ENCODE measurements around the gene RNF220. TPM values are rescaled to one million over a fixed set of nuclear protein-coding genes. Genes with fewer than 3 reads are reported as not detected.

RNF220 gene
- total and polyA plus RNA-seq, 2 donors (not counting 3 experiments of a cell fraction or from before 2014, with no cell fraction given) = 62.7 to 66.6 TPM

DNA sequence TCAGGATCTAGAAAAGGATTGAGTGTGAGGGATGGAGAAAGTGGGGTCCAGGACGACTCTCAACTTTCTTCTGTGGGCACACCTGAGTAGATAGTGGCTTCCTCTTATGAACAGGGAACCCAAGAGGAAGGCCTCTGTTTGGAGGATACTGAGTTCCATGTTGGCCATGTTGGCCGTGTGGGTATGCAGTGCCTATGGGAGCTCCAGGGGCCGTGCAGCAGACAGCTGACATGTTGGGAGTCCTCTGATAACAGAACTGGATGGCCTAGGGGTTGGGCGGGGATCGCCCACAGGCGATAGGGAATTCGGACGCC, 226.2 kb downstream of the RNF220 start:
- Histone ChIP-seq H3K9me1 (replicated peaks; ENCODE audit: control insufficient read depth, extremely low read depth, insufficient read depth, low read length) (no peaks in the 10 kb centered on the region), H3K9me3 (replicated peaks; ENCODE audit: control insufficient read depth, insufficient read depth, low read length) (no peaks in the 10 kb centered on the region), H3K27me3 (ENCODE audit: control insufficient read depth in 2 of 2, insufficient read depth in 2 of 2, low read length in 2 of 2) (no peaks in the 10 kb centered on the region), H3K27ac (ENCODE audit: insufficient read depth, low read depth, low read length) (peak overlapping the region; percentile 78), H3K4me3 (replicated peaks in 1 of 3; ENCODE audit: insufficient read depth in 1 of 3, low read depth in 1 of 3, low read length in 3 of 3) (peak overlapping the region; percentile 22 to 78 (median 28)), H2AFZ (ENCODE audit: low read depth, low read length) (peak overlapping the region; percentile 88), H3K9ac (replicated peaks; ENCODE audit: extremely low read depth, insufficient read depth, low read length) (peak overlapping the region; percentile 79), H3K4me1 (ENCODE audit: control insufficient read depth, extremely low read depth, insufficient read depth, low read length) (peaks cover 9% of the 10 kb centered on the region), H4K20me1 (replicated peaks; ENCODE audit: control insufficient read depth, extremely low read depth, insufficient read depth, low read length) (no peaks in the 10 kb centered on the region), H3K79me2 (ENCODE audit: control insufficient read depth, insufficient read depth, low read length) (peaks cover 21% of the 10 kb centered on the region), H3K4me2 (ENCODE audit: insufficient read depth, low read length) (peak overlapping the region; percentile 51), H3K36me3 (ENCODE audit: control insufficient read depth in 2 of 2, extremely low read depth in 1 of 2, insufficient read depth in 2 of 2, low read length in 2 of 2) (peaks cover 0 to 15% of the 10 kb centered on the region in 2 experiments)
- ChIA-PET CTCF (interaction anchor here (0.6 to 4.8 kb wide), 6 partner anchors 11 to 414 kb away, joined by 3 to 32 read pairs (median 6); no protein-coding TSS in a partner anchor), POLR2A (interaction anchor here (1.0 to 2.4 kb wide), 2 partner anchors 11 to 43 kb away, joined by 3 to 15 read pairs; partner anchors contain the start of genes ARMH1 and TMEM53)
- dilution Hi-C loops (cut with MboI; ENCODE audit: extremely low pct_ligation_motif_present, low sequenced_read_pairs) (no loop called here), intact Hi-C loops (cut with micrococcal nuclease) (no loop called here)
- DNase-seq (ENCODE audit: low read depth, low spot score) = no peak
- no peak for FAIRE-seq
- TF ChIP-seq, protein P1, sequence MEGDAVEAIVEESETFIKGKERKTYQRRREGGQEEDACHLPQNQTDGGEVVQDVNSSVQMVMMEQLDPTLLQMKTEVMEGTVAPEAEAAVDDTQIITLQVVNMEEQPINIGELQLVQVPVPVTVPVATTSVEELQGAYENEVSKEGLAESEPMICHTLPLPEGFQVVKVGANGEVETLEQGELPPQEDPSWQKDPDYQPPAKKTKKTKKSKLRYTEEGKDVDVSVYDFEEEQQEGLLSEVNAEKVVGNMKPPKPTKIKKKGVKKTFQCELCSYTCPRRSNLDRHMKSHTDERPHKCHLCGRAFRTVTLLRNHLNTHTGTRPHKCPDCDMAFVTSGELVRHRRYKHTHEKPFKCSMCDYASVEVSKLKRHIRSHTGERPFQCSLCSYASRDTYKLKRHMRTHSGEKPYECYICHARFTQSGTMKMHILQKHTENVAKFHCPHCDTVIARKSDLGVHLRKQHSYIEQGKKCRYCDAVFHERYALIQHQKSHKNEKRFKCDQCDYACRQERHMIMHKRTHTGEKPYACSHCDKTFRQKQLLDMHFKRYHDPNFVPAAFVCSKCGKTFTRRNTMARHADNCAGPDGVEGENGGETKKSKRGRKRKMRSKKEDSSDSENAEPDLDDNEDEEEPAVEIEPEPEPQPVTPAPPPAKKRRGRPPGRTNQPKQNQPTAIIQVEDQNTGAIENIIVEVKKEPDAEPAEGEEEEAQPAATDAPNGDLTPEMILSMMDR (IDR thresholded peaks at IDR 0.05; ENCODE audit: extremely low read depth in 1 of 2, insufficient read depth in 1 of 2, low read depth in 1 of 2, low read length in 2 of 2) = no peak
- TF ChIP-seq JUN (IDR thresholded peaks at IDR 0.05; ENCODE audit: borderline replicate concordance, insufficient read depth, insufficient read length, low read depth) (no peak), FOS (IDR thresholded peaks at IDR 0.05; ENCODE audit: borderline replicate concordance, insufficient read depth, low read length) (no peak), POLR2A (IDR thresholded peaks at IDR 0.05; ENCODE audit: low read depth, low read length) (no peak), POLR2AphosphoS5 (IDR thresholded peaks at IDR 0.05; ENCODE audit: insufficient read depth, low read depth, low read length) (no peak), EZH2 (IDR thresholded peaks at IDR 0.05; ENCODE audit: borderline replicate concordance, low read depth, low read length, severe bottlenecking) (no peak), MYC (IDR thresholded peaks at IDR 0.05; ENCODE audit: low read depth, low read length) (no peak)
- TF ChIP-seq, protein P2, sequence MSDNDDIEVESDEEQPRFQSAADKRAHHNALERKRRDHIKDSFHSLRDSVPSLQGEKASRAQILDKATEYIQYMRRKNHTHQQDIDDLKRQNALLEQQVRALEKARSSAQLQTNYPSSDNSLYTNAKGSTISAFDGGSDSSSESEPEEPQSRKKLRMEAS (IDR thresholded peaks at IDR 0.05; ENCODE audit: insufficient read depth, insufficient read length) = no peak
- TSS peak; percentile 72 for BruUV-seq (replicated peaks)
